HG02852 (cell line): Measurements from ENCODE around the gene HIVEP3.

Experiments
- ATAC-seq: cut with Tn5 transposase; IDR thresholded peaks from one replicate; pipeline ENCODE4 v1.9.1; 2021; ENCODE audit warnings: mild to moderate bottlenecking, moderate library complexity; ENCODE audit not compliant: unreplicated experiment

The HIVEP3 gene

DNA sequence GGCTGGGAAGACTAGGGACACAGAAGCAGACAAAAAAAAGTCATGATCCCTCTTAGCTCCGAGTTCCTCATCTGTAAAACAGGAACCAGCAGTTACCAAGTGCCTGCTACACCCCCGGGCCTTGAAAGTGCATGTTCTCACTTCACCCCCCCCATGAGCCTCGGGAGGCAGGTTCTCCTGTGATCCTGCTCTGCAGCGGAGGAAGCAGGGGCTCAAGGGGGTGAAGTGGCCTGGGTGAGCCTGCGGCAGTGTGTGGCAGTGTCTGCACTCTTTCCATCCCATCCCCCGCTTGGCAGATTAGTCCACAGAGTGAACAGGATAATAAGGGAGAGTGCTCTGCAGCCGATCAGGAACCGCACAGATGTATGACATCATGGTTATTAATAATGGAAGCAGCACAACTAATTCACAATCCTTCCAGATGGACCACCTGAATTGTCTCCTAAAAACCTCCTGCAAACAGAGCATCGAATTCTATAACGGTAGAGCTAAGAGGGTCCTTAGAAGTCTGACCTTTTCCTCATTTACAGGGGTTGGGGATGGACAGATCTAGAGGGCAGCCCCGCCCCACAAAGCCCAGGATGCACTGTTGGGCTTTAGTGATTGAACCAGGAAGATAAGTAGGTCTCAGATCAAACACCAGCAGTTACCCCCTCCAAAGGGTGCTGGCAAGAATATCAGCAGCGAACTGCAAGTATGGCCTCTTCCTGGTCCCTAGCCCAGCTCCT lies 260.1 kb downstream of the HIVEP3 start:
- no peak for ATAC-seq

DNA sequence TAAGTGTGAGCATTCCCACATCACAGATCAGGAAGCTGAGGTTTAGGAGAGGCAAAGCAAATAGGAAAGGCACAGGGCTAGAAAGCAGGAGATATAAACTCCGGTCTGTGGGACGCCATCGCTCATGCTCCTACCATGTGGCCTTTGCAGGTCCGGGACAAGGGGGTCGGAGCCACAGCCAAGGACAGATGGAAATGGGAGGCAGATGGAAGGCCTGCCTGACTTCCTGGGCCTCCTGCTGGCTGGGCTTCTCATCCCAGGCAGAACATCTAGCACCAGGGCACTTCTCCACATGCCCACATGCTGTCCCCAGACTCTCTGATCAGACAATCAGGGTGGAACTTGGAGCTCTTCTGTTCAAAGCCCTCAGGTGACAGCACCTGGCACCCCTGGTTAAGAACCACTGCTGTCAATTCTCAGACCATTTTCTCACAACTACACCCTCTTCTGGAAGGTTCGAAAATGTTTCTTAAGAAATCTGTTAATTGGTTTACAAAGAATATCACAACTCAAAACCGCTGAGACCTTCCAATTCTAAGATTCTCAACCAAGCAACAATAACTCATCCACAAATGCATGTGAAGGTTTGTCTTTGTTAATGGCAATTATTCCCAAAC lies 260.9 kb downstream of the HIVEP3 start:
- no peak for ATAC-seq

DNA sequence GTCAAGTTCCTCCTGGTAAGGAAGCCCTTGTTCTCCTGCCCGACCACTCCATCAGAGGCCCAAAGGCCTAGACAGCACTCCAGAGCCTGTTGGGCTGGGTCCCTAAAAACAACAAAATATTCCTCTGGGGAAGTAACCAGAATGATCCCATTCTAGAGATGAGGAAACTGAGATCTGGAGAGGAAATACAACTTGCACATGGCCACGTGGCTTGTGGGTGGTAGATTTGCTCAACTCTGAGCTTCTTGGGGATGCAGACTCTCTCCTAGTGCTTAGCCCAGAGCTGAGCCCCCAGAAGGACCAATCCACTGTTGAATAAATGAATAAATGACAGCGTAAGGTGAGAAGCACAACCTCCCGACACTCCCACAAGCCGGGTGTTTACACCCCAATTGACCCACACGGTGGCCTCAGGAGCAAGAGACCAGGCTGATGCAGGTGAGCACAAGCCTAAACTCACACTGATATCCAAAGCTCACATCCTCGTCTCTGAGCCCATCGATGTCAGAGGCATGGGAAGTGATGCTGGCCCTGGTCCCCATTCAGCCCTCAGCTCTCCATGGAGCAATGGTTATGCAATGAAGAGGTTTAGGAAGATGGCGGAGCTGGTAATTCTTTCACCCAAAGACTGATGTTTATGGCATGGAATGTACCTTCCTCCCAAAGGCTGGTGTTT lies 261.8 kb downstream of the HIVEP3 start:
- no peak for ATAC-seq

DNA sequence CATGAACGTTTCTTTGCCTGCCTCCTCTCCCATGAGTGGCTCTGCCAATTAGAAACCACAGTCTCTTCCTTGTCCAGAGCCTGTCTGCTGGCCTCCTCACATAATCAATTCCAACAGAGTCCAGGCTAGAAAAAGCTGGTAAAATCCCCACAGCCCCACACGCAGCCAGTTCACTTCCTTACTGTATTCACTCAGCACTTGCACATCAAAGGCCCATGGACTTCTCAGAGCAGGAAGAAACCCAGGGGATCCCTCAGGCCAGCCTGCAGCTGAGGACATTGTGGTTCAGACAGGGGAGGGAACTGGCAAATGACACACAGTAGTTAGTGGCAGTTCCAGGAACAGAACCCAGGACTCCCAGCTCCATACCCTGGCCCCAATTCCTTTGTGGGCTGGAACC lies 262.7 kb downstream of the HIVEP3 start:
- no peak for ATAC-seq

- ATAC-seq = no peak
Measured at GRCh38 chr1:41655632-41656031, 263.1 kb downstream of the HIVEP3 start.

- ATAC-seq = no peak
Measured at GRCh38 chr1:41653574-41653973, 265.1 kb downstream of the HIVEP3 start.

GRCh38 chr1:41652384-41653265 lies 266.1 kb downstream of the HIVEP3 start:
- ATAC-seq = no peak

GRCh38 chr1:41650028-41650880 lies 268.5 kb downstream of the HIVEP3 start:
- no peak for ATAC-seq

GRCh38 chr1:41649396-41650027 lies 269.2 kb downstream of the HIVEP3 start:
- ATAC-seq = no peak

DNA sequence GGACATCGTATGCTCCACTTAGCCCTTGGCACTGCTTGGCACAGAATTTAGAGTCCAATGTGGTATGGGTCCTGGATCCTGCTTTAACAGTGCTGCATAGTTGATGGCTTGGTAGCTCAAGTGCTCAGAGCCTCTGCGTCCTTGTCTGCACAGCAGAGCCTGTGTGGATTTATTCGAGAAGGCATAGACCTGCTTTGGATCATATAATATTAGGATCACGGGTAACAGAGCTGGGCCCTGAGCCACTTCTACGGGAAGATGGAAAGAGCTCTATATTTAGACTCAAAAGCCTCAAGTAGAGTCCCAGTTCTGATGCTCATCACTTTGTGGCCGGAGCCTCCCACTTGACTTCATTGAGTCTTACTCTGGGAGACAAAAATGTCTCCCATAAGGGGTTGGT lies 269.9 kb downstream of the HIVEP3 start:
- no peak for ATAC-seq

DNA sequence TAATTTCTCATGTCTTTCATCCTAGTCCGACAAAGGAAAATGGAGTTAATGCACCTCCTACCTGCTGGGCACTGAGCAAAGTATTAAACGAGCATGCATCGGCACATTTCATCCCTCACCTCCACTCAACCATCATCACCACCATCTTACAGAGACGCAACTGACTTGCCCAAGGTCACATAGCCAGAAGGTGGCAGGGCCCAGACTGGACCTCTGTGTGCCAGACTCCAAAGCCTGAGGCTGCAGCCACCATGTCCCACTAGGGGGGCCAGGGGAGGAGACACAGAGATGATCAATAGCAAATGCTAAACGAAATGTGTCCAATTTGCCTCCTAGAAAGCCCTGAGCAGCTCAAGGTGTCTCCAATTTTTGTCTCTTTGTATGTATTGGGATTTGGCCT lies 270.5 kb downstream of the HIVEP3 start:
- ATAC-seq = no peak

GRCh38 chr1:41647221-41648135 lies 271.2 kb downstream of the HIVEP3 start:
- no peak for ATAC-seq

DNA sequence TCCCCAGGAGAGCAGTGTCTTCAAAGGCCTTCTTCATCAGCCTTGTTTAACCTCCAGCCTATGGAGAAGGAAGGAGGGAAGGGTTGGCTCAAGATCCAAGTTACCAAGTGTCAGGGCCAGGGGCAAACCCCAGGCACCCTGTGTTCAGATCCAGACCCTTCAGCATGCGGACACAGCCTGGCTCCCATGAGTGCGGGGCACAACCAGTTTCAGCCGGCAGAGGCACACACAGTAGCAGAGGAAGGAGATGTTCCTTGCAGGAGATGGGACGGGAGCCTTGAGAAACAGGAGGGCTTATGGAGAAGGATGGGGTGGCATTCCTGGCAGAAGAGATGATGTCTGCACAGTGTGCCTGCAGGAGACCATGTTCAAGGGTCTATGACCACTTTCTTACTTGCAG lies 272.5 kb downstream of the HIVEP3 start:
- ATAC-seq = no peak

DNA sequence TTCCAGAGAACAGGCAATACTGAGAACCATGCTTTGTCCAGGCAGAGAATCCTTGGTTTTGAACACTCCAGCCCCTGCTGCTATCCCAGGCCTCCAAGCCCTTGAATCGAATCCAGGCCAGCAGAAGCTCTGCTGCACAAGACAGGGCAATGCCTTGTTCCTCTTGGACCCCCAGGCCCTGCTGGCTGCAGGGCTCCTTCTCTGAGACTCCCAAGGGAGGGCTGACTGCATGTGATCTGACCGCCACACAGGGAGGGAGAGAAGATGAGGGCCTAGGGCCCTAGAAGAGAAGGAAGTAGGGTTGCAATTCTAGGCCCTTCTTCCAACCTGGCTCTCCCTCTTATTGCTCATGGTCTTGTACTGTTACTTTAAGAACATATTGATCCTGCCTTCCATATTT lies 273.7 kb downstream of the HIVEP3 start:
- ATAC-seq = no peak

DNA sequence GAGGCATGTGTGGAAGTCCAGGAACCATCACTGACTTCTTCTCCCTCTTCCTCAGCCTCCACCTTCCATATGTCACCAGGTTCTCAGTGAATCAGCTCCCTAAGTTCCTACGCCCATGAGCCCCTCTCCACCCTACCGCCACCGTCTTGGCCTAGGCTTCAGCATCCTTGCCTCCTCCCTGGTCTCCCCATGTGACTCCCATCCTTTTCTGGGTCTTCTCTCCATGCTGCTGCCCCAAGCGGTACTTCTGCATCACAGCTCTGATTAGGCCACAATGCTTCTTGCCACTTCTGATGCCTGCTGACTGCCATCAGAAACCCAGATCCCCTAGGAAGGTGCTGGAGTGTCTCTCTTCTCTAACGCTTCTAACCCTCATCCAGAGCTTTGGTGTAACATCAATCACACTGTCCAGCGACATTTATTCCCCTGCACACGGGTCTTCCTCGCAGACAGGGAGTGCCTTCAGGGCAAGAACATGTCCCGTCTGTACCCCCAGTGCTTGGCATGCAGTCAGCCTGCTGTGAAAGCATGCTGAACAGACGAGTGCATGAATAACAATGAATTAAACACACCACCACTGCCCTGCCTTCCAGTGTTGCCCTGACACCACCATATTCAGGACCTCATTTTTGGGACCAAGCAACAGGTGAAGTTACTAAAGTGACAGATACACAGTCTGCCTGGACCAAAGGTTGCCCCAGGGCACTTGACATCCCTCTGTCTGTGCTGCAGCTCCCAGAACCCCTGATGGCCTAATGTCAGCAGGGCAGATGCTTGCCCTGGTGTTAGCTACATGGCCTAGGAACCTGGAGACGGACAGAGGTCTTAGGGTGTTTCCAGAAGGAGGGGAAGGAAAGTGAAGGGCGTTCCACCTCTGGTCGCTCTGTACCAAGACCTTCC lies 275.6 kb downstream of the HIVEP3 start:
- ATAC-seq = no peak

DNA sequence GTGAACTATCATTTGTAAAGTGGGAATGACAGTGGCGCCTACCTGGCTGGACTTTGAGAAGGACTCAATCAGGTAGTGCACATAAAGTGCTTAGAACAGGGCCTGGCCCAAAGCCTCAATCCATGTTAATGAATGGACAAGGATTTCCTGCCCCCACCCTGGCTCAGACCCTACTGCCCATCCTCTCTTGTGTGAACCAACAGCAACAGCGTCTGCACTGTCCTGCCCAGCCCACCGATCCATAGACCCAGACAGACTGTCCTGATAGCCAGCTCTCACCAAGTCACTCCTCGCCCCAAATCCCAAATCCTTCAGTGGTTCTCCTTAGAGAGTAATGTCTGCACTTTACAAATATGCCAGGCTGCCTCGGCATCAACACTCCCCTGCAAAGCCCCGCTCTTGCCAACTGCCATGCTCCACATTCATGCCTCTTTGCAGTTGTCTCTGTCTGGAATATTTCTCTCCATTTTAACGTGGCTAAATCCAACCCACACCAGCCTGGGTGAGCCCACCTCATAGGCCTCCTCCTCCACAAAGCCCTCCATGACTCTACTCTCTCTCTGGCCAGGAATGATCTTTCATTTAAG lies 276.7 kb downstream of the HIVEP3 start:
- ATAC-seq = no peak

DNA sequence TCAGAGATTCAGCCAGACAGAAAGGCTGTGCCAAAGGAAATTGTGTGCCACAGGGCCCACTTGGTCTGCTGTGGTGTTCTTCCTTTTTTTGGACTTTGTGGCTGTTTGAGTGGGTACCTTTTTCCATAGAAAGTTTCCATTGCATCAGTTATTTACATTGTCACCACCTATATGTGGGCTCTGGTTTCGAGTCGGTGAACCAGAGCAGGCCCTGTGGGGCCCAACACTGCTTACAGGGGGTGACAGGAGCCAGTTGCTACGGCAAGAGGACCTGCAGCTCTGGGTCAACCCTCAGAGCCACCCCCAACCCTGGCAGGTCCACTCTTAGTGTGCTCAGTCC lies 277.3 kb downstream of the HIVEP3 start:
- no peak for ATAC-seq
